Measurements from ENCODE around the gene ARIH2. TPM values are rescaled to one million over a fixed set of nuclear protein-coding genes. Genes with fewer than 3 reads are reported as not detected.

The ARIH2 gene
- total and polyA plus RNA-seq, 2 experiments from 2014 or later, result 76.4 to 118 TPM

DNA sequence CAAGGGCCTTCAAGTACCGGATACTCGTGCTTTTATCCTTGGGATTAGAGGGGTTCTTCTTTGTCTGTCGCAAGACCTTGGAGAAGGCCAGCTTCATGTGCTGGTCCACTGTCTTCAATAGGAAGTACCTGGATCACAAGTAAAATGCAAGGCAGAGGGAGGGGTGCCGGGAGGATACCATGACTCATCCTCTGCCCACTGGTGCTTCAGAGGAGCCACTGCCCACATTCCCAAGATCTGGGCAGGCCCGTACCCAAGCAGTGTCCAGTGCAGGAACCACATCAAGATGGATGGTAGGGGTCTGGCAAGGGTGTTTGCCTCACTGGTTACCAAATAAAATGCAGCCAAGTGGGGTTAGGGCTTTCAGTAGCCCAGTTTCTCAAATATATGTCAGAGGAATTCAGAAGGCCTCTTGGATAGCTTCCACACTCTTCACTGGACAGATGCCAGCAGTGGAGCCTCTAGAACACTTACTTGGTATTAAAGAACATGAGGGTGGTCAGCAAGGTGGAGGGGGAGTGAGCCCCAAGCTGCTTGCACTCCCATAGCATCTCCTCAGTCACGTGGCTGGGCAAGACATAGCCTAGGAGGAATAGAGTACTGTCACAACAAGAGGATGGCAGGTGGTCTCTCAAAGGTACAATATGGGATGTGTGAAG is 114.1 kb downstream of the ARIH2 start (continued):
- TF ChIP-seq CREB1 (CRISPR knock-in tag; IDR thresholded peaks at IDR 0.05; ENCODE audit: low read depth) (no peak), EZH2phosphoT487 (IDR thresholded peaks at IDR 0.05; ENCODE audit: unreplicated experiment) (no peak), JUNB (IDR thresholded peaks at IDR 0.05; ENCODE audit: unreplicated experiment) (no peak), STAT1 (IDR thresholded peaks at IDR 0.05; ENCODE audit: unreplicated experiment) (no peak), POLR2AphosphoS5 (IDR thresholded peaks at IDR 0.05; ENCODE audit: low read depth) (no peak)
- TF ChIP-seq, protein P1, sequence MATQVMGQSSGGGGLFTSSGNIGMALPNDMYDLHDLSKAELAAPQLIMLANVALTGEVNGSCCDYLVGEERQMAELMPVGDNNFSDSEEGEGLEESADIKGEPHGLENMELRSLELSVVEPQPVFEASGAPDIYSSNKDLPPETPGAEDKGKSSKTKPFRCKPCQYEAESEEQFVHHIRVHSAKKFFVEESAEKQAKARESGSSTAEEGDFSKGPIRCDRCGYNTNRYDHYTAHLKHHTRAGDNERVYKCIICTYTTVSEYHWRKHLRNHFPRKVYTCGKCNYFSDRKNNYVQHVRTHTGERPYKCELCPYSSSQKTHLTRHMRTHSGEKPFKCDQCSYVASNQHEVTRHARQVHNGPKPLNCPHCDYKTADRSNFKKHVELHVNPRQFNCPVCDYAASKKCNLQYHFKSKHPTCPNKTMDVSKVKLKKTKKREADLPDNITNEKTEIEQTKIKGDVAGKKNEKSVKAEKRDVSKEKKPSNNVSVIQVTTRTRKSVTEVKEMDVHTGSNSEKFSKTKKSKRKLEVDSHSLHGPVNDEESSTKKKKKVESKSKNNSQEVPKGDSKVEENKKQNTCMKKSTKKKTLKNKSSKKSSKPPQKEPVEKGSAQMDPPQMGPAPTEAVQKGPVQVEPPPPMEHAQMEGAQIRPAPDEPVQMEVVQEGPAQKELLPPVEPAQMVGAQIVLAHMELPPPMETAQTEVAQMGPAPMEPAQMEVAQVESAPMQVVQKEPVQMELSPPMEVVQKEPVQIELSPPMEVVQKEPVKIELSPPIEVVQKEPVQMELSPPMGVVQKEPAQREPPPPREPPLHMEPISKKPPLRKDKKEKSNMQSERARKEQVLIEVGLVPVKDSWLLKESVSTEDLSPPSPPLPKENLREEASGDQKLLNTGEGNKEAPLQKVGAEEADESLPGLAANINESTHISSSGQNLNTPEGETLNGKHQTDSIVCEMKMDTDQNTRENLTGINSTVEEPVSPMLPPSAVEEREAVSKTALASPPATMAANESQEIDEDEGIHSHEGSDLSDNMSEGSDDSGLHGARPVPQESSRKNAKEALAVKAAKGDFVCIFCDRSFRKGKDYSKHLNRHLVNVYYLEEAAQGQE (IDR thresholded peaks at IDR 0.05; ENCODE audit: unreplicated experiment), result no peak

DNA sequence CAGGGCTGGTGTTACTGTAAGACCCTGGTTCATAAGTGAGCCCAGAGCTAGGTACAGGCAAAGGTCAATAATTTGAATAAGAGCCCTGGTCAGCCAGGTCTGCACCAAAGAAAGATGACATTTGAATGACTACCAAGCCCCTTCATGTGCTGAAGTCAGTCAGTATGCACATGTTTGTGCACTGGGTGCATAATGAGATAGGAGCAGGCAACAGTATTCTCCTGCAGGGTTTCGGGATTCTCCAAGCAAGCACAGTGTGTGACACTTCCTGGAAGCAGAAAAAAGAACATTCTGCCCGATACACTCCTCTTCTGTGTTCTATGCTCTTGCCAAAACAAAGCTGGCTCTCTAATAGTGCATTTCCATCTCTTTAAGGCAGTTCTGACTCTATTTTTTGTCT is 116.0 kb downstream of the ARIH2 start:
- Mint-ChIP-seq H3K36me3 (ENCODE audit: low read depth) (peaks cover 56% of the 10 kb centered on the region), H3K27ac (no peak overlapping the region)
- TF ChIP-seq ZNF114 (CRISPR knock-in tag; IDR thresholded peaks at IDR 0.05), result no peak
- TF ChIP-seq EZH2phosphoT487 (IDR thresholded peaks at IDR 0.05; ENCODE audit: unreplicated experiment), result no peak
- TF ChIP-seq CREB1 (CRISPR knock-in tag; IDR thresholded peaks at IDR 0.05; ENCODE audit: low read depth), result no peak
- TF ChIP-seq, protein P2, sequence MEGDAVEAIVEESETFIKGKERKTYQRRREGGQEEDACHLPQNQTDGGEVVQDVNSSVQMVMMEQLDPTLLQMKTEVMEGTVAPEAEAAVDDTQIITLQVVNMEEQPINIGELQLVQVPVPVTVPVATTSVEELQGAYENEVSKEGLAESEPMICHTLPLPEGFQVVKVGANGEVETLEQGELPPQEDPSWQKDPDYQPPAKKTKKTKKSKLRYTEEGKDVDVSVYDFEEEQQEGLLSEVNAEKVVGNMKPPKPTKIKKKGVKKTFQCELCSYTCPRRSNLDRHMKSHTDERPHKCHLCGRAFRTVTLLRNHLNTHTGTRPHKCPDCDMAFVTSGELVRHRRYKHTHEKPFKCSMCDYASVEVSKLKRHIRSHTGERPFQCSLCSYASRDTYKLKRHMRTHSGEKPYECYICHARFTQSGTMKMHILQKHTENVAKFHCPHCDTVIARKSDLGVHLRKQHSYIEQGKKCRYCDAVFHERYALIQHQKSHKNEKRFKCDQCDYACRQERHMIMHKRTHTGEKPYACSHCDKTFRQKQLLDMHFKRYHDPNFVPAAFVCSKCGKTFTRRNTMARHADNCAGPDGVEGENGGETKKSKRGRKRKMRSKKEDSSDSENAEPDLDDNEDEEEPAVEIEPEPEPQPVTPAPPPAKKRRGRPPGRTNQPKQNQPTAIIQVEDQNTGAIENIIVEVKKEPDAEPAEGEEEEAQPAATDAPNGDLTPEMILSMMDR (conservative IDR thresholded peaks at IDR 0.05; ENCODE audit: low read depth in 2 of 2), result no peak
- TF ChIP-seq, protein P3, sequence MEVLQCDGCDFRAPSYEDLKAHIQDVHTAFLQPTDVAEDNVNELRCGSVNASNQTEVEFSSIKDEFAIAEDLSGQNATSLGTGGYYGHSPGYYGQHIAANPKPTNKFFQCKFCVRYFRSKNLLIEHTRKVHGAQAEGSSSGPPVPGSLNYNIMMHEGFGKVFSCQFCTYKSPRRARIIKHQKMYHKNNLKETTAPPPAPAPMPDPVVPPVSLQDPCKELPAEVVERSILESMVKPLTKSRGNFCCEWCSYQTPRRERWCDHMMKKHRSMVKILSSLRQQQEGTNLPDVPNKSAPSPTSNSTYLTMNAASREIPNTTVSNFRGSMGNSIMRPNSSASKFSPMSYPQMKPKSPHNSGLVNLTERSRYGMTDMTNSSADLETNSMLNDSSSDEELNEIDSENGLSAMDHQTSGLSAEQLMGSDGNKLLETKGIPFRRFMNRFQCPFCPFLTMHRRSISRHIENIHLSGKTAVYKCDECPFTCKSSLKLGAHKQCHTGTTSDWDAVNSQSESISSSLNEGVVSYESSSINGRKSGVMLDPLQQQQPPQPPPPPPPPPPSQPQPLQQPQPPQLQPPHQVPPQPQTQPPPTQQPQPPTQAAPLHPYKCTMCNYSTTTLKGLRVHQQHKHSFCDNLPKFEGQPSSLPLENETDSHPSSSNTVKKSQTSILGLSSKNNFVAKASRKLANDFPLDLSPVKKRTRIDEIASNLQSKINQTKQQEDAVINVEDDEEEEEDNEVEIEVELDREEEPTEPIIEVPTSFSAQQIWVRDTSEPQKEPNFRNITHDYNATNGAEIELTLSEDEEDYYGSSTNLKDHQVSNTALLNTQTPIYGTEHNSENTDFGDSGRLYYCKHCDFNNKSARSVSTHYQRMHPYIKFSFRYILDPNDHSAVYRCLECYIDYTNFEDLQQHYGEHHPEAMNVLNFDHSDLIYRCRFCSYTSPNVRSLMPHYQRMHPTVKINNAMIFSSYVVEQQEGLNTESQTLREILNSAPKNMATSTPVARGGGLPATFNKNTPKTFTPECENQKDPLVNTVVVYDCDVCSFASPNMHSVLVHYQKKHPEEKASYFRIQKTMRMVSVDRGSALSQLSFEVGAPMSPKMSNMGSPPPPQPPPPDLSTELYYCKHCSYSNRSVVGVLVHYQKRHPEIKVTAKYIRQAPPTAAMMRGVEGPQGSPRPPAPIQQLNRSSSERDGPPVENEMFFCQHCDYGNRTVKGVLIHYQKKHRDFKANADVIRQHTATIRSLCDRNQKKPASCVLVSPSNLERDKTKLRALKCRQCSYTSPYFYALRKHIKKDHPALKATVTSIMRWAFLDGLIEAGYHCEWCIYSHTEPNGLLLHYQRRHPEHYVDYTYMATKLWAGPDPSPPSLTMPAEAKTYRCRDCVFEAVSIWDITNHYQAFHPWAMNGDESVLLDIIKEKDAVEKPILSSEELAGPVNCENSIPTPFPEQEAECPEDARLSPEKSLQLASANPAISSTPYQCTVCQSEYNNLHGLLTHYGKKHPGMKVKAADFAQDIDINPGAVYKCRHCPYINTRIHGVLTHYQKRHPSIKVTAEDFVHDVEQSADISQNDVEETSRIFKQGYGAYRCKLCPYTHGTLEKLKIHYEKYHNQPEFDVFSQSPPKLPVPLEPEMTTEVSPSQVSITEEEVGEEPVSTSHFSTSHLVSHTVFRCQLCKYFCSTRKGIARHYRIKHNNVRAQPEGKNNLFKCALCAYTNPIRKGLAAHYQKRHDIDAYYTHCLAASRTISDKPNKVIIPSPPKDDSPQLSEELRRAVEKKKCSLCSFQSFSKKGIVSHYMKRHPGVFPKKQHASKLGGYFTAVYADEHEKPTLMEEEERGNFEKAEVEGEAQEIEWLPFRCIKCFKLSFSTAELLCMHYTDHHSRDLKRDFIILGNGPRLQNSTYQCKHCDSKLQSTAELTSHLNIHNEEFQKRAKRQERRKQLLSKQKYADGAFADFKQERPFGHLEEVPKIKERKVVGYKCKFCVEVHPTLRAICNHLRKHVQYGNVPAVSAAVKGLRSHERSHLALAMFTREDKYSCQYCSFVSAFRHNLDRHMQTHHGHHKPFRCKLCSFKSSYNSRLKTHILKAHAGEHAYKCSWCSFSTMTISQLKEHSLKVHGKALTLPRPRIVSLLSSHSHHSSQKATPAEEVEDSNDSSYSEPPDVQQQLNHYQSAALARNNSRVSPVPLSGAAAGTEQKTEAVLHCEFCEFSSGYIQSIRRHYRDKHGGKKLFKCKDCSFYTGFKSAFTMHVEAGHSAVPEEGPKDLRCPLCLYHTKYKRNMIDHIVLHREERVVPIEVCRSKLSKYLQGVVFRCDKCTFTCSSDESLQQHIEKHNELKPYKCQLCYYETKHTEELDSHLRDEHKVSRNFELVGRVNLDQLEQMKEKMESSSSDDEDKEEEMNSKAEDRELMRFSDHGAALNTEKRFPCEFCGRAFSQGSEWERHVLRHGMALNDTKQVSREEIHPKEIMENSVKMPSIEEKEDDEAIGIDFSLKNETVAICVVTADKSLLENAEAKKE (CRISPR knock-in tag; IDR thresholded peaks at IDR 0.05), result no peak
- no peak for TF ChIP-seq EZH2 (IDR thresholded peaks at IDR 0.05; ENCODE audit: low read depth, unreplicated experiment)
- TF ChIP-seq NANOG (IDR thresholded peaks at IDR 0.05; ENCODE audit: borderline replicate concordance), result no peak
- TF ChIP-seq, protein P4, sequence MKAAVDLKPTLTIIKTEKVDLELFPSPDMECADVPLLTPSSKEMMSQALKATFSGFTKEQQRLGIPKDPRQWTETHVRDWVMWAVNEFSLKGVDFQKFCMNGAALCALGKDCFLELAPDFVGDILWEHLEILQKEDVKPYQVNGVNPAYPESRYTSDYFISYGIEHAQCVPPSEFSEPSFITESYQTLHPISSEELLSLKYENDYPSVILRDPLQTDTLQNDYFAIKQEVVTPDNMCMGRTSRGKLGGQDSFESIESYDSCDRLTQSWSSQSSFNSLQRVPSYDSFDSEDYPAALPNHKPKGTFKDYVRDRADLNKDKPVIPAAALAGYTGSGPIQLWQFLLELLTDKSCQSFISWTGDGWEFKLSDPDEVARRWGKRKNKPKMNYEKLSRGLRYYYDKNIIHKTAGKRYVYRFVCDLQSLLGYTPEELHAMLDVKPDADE (IDR thresholded peaks at IDR 0.05), result no peak
- TF ChIP-seq ZNF331 (CRISPR knock-in tag; IDR thresholded peaks at IDR 0.05; ENCODE audit: low read depth), result no peak

More for the DNA sequence above, 116.0 kb downstream of the ARIH2 start:
- Histone ChIP-seq H3K79me2 (replicated peaks; ENCODE audit: insufficient read depth) (no peaks in the 10 kb centered on the region; the same call in 1 of the 2 replicates), H3K36me3 (ENCODE audit: insufficient read depth) (peaks cover 39% of the 10 kb centered on the region), H3K27ac (ENCODE audit: low read depth) (no peak overlapping the region), H4K20me1 (replicated peaks; ENCODE audit: insufficient read depth) (peaks cover 12% of the 10 kb centered on the region), H3F3A (replicated peaks; ENCODE audit: low read depth) (peaks cover 48% of the 10 kb centered on the region), H3K4me1 (ENCODE audit: insufficient read depth) (no peaks in the 10 kb centered on the region), H3K27me3 (ENCODE audit: insufficient read depth) (no peaks in the 10 kb centered on the region), H3K4me2 (no peak overlapping the region), H3K4me3 (no peak overlapping the region), H3K9me2 (ENCODE audit: insufficient read depth) (no peaks in the 10 kb centered on the region), H2AFZ (no peak overlapping the region)
- DNase-seq (ENCODE audit: low spot score), result no peak
- H3K27me3 Mint-ChIP-seq (ENCODE audit: insufficient read depth, low read depth, poor library complexity), result peaks cover 3% of the 10 kb centered on the region
- H3K4me1 Mint-ChIP-seq, result no peaks in the 10 kb centered on the region
- H3K4me3 Mint-ChIP-seq, result no peak overlapping the region
- no peak for ATAC-seq
- H3K9me3 Mint-ChIP-seq, result no peaks in the 10 kb centered on the region
